GM21528 (cell line): ENCODE data around the gene STARD13.

ENCODE experiments used
- ATAC-seq: cut with Tn5 transposase; IDR thresholded peaks from one replicate; pipeline ENCODE4 v1.9.1; 2021; ENCODE audit warnings: mild to moderate bottlenecking, moderate library complexity; ENCODE audit not compliant: unreplicated experiment, low FRiP score

STARD13 gene

DNA sequence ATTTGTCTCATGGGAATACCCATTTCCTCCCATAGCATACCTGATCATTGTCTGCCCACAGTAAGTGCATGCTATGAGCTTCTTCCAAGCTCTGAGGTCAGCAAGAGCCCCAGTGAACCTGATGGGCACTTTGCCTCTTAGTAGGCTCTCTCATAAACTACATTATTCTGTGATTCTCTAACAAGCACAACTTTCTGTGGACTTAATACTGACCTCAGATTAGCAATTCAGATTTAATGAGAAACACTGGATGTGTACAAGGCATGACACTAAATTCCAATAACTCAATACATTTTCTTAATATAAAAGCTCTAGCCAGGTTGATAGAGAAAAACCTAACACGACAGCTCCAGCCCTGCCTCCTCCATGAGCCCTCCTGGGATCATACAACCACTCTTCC, 23.3 kb upstream of the STARD13 start:
- no peak for ATAC-seq

DNA sequence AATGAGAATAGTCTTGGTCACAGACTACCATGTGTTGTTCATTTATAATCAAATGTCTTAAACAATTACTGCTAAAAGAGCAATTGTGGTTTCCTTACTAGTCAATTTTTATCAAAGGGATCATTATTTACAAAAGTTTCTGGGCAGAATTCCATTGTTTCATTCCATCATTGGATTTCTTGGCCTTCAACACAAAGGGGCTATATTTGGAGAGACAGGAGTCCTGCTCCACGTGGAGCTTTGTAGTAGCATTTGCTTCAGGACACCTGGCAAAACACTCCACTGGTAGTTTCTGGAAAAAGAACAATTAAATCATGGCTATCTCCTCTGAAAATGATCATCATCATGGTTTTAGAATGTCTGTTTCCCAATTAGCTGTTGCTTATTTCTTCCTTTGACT, 22.3 kb upstream of the STARD13 start:
- ATAC-seq, result no peak

DNA sequence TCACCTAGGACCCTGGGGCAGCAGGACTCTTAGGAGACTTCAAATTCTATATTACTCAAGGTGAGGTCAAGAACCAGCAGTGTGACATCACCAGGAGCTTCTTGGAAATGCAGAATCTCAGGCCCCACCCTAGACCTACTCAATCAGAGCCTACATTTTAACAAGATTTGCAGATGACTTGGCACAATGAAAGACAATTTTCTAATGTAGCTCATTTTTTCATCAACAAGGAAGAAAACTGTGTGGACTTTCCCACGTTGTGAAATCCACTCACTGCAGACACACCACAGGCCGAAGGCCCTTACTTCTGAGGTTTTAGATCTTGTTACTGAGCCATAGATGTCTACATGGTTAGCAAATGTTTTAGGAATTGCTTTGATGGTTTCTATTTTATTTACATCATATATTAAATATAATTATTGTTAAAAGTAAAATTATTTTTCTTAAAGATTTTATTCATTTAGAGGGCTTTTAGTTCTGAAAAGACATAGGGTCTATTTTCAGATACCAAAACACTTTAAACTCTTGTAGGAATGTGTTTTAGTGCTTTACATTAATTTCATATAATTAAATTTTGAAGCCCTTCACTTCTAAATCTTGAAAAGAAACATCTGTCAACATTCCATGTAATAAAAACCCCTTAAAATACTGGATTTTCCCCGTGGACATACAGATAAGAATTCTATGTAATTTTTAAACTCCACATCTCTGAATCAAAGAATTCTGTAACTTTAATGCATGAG, 18.5 kb upstream of the STARD13 start:
- ATAC-seq, result no peak

DNA sequence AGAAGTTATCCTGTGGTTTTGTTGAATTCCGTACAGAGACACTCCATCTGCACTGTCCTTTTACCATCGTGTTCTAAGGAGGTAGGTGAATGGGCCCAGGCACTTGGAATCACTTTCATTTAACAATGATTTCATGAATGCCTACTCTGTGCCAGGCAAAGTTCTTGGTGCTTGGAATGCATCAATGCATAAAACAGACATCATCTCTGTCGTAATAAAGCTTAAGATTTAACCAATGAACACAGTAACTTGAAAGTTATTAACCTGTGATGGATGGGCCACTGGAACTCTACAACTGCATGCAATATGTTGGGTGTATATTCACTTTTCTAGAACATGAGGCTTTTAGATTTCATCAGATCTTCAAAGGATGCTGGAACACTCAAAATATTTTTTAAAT, 14.1 kb upstream of the STARD13 start:
- ATAC-seq, result no peak

DNA sequence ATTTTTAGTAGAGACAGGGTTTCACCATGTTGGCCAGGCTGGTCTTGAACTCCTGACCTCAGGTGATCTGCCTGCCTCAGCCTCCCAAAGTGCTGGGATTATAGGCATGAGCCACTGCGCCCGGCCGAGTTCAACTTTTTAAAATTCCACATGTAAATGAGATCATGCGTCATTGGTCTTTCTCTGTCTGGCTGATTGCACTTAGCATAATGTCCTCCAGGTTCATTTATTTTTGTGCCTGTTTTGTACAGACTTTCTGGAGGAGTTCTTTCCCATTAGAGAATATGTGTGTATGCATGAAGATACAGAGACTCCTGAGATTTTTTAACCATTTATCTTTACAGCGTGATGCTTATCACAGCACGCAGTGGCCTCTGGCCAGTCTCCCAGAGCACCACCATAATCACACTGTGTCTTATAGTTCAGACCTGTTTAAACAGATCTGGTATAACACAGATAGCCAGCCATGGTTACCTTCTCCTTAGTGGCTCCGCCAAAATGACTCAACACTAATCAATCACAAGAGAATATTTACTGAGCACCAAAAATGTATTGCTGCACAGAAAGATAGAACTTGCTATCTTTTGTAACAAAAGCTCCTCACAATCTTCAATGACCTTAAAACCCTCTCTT, 11.4 kb upstream of the STARD13 start:
- ATAC-seq, result no peak

DNA sequence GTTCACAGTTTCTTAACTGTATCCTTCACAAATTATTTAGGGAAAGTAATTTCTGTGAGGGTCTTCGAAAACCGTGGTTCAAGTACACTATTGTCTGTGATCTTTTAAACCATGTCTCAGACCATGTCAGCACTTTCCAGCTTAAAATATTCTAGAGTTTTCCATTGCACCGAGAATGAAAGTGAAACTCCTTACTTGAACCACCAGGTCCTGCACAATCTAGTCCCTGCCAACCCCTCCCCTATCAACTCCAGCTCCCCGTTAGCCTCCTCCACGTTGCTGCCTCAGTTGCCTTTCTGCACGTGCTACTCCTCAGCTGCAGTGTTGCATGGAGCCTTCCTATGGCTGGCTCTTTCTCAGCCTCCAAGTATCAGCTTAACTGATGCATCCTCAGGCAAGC, 7.2 kb upstream of the STARD13 start:
- no peak for ATAC-seq

DNA sequence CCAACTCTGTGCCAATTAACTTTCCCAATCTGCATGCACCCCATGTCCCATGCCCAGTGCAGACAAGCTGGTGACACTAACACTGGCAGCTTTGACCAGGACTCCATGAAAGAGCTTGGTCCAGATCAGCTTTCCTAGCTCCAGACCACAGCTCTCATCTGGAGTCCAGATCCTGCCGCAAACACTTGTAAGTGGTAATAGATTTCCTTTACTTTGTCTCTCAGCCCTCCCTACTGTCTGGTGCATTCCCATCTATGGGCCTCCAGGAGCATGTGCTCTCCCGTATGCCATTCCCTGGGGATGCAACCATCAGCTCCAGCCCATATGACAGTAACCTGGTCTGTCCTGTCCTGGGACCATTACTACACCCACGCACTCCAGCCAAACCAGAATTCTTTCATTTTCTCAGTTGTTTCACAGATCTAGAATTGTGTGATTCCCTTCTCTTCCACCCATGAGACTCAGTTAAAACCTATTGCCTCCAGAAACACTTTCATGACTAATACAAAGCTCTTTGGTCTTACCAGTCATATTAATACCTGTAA, 4.9 kb upstream of the STARD13 start:
- no peak for ATAC-seq

DNA sequence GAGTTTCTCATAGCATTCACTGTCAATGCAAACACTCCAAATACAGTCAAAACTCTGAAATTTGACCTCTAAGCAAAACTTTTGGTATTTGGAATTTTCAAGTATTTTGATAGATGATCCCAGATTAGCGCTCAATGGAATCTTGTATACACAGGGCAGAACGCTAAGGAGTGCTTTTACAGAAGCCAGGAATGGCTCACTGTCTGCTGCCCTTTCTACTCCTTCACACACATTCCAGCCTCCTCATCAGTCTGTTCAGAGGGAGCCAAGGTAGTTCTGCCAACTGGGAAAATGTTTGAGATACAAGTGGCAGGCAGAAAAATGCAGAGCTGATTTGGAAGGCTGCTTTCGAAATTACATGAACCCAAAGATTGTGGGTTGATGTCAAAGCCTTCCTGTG, 4.4 kb upstream of the STARD13 start:
- no peak for ATAC-seq

DNA sequence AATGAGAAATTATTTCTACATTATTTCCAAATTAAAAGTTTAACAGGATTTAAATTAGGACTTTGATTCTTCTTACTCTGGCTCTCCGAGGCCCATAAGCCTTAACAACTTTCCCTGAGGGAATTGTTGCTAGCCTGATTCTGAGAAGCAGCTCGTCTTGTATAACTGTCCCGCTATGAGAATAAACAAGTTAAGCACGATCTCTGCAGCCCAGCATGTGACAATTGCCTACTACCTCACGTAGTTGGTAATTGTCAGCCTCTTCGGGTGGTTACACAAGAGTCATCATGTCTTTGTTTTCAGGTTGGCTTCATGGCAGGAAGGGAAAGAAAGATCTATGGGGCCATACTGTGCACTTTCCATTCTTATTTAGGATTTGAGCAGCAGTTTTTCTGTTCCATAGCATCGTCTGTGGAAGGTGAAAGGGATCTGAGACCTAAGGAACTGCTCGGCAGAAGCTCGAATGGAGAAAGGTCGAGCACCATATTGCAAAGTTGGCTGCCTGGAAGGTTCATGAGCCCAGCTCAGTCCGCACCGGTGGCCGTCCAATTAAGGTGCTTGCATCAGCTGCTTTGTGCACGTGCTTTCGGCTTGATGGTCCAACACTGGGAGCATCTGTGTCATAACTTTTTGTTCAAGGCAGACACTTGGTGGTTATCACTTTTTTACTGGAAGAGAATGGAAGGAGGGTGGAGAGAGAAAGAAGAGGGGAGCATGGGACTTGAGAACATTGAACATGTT, 1.8 kb upstream of the STARD13 start:
- ATAC-seq, result no peak

DNA sequence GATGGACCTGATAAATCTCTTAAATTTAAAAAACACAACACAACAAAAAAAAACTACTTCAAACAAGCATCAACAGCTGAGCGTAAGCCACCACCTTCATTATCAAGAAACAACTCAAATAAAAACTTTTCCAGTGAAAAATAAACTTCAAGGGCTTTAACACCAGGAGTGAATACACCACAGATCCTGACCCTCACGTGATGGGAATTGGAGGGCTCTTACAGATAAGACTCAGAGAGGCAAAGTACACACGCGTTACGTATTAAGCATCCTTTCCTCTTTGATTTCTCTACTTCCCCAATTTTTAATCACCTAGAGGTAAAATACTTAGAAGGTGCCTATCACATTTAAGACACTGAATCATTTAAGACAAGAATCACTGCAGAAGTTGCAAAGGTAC, 573 bp upstream of the STARD13 start:
- ATAC-seq, result no peak

DNA sequence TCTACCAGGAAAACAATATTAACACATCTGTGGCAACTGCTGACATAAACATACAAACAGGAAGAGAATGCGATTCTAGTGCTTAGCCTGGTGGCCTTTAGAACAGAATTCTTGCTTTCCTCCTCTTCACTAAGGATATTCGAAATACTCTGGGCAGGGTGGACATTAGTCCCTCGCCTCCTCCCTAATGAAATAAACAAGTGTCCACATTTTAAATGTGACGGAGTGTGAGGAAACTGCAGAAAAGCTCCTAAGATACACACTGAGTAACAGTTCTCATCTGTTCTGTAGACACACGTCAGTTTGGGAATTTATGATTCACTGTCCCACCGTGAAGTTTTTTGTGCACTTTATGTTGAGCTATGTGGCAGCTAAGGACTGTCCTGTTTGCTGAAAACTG, 639 bp downstream of the STARD13 start:
- peak; percentile 23 for ATAC-seq

DNA sequence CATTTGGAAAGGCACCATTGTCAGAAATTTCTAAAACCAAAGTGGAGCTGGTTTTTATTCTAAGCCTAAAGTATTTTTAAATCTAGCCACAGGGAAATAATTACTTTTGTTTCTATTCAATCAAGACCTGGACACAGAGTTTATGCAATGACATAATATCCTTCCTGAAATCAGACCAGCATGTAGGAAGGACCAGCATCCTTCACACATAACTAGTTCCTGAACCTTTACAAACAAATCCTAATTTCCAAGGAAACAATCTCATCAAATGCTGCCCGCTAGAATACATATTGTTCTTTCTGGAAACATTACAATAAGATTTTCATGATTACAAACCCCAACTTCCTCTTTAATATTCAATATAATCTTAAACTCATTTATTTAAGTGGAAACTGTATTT, 1.5 kb downstream of the STARD13 start:
- no peak for ATAC-seq

DNA sequence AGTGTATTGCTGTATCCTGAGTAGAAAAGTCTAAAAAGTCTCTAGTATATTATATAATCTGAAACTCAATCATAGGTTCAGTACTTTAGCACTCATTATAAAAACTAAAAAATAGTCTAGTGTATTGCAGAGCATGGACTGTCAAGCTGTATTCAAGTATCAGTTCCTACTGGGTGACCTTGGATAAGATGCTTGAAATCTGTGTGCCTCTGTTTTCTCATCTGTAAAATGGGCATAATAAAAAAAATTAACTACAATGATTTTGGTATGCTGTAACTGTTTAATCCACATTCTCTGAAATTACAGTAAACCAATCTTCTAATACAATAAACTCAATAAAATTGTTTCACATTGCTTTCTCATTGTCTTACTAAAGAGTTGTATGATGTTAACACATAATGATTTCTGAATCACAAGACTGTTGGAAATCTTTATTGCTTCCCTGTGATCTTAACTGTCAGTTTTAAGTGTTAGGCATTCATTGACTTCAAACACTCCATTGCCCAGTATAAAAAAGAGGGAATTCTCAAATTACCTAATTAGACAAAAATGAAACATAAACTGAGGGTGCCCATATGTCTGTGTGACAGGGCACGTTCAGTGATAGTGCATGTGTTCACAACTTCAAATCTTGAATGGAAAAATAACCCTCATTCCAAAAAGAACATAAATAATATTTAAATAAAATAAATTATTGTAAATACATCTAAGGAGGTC, 2.2 kb downstream of the STARD13 start:
- ATAC-seq, result no peak

DNA sequence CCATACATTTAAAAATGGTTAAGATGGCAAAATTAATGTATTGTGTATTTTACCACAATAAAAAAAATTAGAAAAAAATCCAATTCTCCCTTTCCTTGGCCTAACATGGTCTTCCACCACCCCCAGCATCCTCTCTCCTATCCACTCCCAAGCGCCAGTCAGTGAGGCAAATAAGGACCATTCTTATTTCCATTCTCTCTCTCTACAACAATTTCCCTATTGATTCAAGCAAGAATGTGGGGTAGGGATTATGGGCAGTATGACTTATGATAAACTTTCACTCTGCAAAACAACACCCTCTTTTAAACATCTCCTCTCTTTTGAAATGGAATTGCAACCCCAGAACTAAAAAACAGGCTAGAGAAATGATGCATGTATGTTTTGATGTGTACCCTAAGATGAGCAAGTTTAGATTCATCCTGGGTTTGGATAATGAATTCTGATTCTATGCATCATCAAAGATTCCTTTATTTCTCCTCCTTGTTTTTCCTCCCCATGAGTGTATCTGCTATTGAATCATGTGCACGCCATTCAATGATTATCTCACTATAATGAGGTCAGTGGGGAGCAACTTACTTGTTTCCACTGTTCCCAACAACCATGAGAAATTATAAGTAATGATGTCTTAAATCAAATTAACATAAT, 3.5 kb downstream of the STARD13 start:
- ATAC-seq, result no peak

DNA sequence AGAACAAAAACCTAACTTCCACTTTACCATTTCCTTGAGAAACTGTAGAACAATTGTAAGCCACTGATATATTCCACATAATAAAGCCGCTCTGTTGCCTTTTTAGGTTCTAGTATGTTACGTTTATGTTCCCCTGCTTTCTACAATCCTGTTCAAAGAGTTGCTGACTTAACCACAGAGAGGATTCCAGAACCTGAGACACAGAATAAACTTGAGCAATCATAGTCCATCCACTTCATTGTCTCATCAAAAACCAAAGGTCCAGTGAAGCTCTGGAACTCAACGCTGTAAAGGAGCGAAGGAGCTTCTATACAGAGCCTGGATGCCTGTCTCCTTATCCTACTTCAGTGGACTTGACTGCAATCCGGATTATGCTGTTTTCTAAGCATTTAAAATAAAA, 4.6 kb downstream of the STARD13 start:
- ATAC-seq, result no peak

DNA sequence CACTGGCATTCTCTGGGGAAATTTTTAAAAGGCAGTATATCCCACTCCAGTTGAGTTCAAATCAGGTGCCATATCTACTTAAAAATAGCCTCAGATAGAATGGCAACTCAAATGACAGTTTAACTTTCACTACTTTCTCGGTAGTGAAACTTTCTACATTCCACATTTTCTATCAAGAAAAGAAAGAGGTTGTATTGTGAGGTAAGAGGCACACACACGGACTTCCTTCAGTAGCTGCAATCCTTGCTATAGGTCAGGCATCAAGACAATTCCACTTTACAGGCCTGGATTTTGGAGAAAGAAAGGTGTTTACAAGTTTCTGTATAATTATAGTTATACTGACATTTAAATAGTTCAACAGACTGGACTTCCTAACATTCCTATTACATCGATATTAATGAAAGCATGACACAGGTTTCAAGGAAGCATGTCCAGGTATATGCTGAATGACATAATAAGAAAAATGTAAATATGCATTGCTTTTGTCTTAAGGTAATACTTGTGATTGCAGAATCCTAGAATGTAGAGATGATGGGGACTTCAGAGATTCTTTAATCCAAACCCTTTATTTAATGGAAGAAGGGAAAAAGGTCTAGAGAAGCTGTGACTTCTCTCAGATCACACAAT, 5.2 kb downstream of the STARD13 start:
- ATAC-seq, result no peak

DNA sequence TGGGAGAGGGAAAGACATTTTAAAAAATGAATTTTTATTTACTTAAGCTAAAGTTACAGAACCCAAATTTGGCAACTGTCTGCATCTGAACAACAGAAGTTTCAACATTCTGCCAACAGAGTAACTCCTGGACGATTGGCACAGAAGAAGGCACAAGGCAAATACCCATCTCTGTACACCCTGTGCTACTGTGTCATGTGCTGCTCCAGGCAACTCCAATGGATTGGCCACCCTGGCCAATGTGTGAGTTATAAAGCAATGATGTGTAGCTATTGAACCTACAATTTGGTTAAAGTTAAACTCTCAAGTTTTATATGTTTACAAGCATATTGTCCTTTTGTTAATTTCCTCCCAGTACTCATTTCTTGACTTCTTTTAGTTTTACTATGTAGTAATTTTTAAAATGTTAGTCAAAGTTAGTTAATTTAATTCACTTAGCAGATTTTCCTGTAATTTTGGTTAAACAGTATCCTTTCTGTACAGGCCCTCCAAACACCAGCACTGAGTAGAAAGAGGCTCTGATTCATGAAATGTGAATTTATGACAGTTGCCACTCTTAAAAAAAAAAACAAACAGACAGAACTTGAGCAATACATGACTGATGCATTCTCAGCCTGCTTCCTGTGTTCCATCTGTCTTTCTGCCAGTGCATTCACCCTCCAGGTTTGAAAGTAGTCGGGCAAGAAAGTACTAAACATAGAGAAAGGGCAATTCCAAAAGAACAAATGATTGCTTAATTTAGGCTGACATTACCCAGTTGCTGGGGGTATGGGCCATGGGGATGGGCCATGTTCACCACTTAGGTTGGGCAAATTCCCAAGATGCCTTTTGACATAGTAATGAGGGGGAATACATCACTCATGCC, 5.9 kb downstream of the STARD13 start:
- ATAC-seq, result no peak

DNA sequence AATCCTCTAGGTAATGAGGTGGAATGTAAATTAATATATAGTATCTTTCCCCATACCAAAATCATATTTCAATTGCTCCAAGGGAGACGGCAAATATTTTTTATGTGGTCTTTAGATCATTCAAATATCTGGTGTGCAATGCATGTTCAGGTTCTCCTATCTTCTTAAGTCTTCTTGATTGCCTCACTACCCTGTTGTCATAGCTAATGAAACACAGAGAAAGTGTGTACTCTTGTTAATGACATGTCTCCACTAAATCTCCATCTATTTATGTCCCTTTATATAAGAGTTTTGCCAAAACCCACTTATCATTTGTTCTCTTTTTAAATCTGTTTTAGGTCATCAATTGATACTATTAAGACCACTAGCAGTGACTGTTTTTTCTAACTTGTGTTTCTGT, 6.6 kb downstream of the STARD13 start:
- ATAC-seq, result no peak

DNA sequence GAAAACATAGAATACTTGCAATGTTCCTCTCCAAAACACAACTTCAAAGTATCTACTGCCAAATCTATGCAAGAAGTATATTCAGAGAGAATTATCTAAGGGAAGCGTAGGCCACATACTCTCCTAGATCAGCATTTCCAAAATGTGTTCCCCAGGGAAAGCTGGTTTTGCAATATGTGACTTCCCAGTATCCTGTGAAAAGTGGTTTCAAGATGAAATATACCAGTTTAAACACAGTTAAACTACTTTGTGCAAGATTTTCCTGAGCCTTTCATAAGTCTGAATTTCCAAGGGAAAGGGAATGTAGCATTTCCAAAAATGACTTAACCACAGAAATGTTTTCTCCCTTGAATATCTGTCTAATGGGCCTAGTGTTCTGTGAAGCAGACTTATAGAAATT, 7.6 kb downstream of the STARD13 start:
- ATAC-seq, result no peak
